ENCODE data around the gene TRIM9.

TRIM9 gene

DNA sequence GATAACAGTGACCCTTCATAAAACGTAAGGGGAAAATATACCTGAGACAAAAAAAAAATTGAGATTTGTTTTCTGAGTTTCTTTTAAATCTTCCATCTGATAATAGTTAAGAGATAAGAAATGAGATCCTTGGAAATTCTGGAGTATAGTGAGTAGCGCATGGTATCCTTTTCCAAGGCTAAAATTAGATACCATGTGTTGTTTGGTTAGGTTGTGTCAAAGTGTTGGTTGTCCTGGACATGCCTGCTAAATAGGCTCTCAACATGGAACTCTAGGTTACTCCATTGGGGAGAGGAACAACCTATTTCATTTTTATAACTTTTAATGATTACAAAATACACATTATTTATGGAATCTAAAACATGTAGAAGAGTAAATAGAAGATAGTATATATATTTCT is 165.4 kb downstream of the TRIM9 start:
- DNase-seq, result no peak

- DNase-seq, result no peak
Measured at GRCh38 chr14:50928002-50928635, 166.8 kb downstream of the TRIM9 start.

DNA sequence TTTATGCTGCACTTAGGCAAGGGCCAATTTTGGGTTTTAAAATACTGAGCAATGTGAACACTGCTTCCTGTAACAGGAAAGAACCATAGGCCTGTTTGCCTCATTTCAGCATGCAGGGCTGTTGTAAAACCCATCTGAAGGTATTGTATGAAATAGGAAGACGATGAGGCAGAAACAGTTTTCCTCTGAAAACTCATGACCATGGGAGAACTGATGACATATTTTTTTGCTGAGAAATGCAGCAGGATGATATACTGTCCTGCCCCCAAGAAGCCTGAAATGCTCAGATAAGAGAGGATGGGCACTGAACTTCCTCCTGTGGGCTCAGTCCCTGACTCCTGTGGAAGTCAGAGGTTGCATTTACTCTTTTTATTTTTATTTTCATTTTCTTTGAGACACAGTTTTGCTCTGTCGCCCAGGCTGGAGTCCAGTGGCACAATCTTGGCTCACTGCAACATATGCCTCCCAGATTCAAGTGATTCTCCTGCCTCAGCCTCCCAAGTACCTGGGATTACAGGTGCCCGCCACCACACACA is 168.0 kb downstream of the TRIM9 start:
- DNase-seq, result no peak

Measured in T1000 (cell line).